Natural killer cell (primary cell): ENCODE results near the gene ATP11C. TPM values are rescaled to one million over a fixed set of nuclear protein-coding genes. Genes with fewer than 3 reads are reported as not detected.

Experiments
- ATAC-seq, 3 donors: fragments of 150-1000 bp in 2 of 3; fragments of 200-7000 bp in 1 of 3; cut with Tn5 transposase; 1 replicate in 1 of 3; 2 replicates in 2 of 3; pipeline ENCODE4 v1.10.0; 2021; ENCODE audit warnings: mild to moderate bottlenecking in 2 of 3, moderate library complexity in 2 of 3
- DNase-seq, 2 donors: peaks; one replicate each; pipeline versions ENCODE4 v3.0.0 to v3.0.0-alpha.2; 2013 to 2021; ENCODE audit warnings: mixed read lengths in 1 of 2
- H3K27ac ChIP-seq: one replicate; pipeline ENCODE4 v1.5.1; 2013; ENCODE audit warnings: mild to moderate bottlenecking, low read length
- H3K27me3 ChIP-seq: one replicate; pipeline ENCODE4 v1.6.1; 2013; ENCODE audit warnings: low read length; ENCODE audit not compliant: control insufficient read depth, insufficient read depth
- H3K36me3 ChIP-seq: one replicate; pipeline ENCODE4 v1.6.1; 2013; ENCODE audit warnings: low read length; ENCODE audit not compliant: control insufficient read depth, insufficient read depth
- H3K4me1 ChIP-seq: one replicate; pipeline ENCODE4 v1.6.1; 2013; ENCODE audit warnings: low read length; ENCODE audit not compliant: control insufficient read depth, insufficient read depth
- H3K4me3 ChIP-seq: one replicate; pipeline ENCODE4 v1.5.1; 2013; ENCODE audit warnings: low read length
- H3K9me3 ChIP-seq: one replicate; pipeline ENCODE4 v1.6.1; 2013; ENCODE audit warnings: low read length; ENCODE audit not compliant: control insufficient read depth, insufficient read depth
- H3K27ac Mint-ChIP-seq, 2 donors: one replicate each; pipeline ENCODE4 v1.8.0; 2022; ENCODE audit warnings: mild to moderate bottlenecking in 2 of 2, mixed read lengths in 2 of 2, moderate library complexity in 1 of 2
- H3K27me3 Mint-ChIP-seq, 2 donors: one replicate each; pipeline ENCODE4 v1.8.0; 2022; ENCODE audit warnings: low read depth in 2 of 2, mixed read lengths in 2 of 2
- H3K36me3 Mint-ChIP-seq: one replicate; pipeline ENCODE4 v1.8.0; 2022; ENCODE audit warnings: mixed read lengths
- H3K4me1 Mint-ChIP-seq, 2 donors: one replicate each; pipeline ENCODE4 v1.8.0; 2022; ENCODE audit warnings: mixed read lengths in 2 of 2
- H3K4me3 Mint-ChIP-seq: one replicate; pipeline ENCODE4 v1.8.0; 2022; ENCODE audit warnings: mild to moderate bottlenecking, moderate library complexity, mixed read lengths
- H3K9me3 Mint-ChIP-seq, 2 donors: one replicate each; pipeline ENCODE4 v1.8.0; 2022; ENCODE audit warnings: mixed read lengths in 2 of 2
- WGBS: methylation state at CpG from one replicate; pipeline ENCODE4 v1.1.7; 2013; ENCODE audit warnings: missing lambda C conversion rate; ENCODE audit not compliant: insufficient coverage; 5-methylcytosine and 5-hydroxymethylcytosine counted together
- intact Hi-C: fragments of 100-400 bp; cut with micrococcal nuclease; formaldehyde crosslinking; loops from one replicate; pipeline ENCODE4 v1.14.2; 2022
- total RNA-seq, 4 donors: library from RNA; stranded (reverse); fragments of 120-200 nt in 1 of 4; gene quantifications; one replicate each; pipeline versions ENCODE4 v1.2.3 to v1.2.4, GENCODE V29; 2013 to 2022
- TF ChIP-seq, protein P1 (sequence below): fragments of 200-600 bp; IDR thresholded peaks from one replicate; pipeline ENCODE4 v1.8.0; 2022; ENCODE audit warnings: antibody characterized with exemption

Gene ATP11C
- total RNA-seq, 3 donors from 2014 or later (not counting 1 experiment from before 2014, with no cell fraction given): 20.0 to 24.3 (median 24.0) TPM

DNA sequence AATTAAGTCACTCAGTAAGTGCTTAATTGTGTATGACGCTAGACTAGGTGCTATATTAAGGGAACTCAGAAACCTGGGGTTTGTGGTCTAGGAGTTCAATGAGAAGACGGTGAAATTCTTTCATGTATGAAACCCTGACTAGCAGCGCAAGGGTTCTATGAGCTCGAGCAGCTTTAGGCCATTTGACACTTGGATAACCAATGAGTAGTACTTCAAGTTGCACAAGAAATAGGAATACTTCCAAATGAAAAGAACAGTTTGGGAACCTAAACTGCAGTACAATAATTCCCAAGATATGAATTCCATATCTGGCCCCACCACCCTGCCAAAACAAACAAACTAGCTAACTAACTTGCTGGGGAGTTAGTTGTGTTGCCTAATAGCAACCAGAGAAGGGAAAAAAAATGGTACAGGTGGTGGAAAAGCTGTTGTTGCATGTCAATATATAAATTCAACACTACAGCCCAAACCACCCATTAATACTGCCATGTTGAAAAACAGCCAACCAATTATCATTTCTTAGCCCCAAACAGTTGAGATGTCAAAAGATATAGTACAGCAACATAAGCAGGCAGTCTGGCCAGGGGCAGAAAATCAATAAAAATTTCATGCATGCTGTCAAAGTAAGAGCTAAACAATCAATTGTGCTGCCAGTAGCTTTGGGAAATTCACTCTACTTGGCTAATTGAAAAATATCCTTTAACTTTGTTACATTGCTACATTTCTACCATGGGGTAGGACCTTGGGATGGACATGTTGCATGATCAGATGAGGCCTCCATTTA lies 170.3 kb downstream of the ATP11C start:
- no peak overlapping the region for H3K27ac Mint-ChIP-seq
- TF ChIP-seq, protein P1, sequence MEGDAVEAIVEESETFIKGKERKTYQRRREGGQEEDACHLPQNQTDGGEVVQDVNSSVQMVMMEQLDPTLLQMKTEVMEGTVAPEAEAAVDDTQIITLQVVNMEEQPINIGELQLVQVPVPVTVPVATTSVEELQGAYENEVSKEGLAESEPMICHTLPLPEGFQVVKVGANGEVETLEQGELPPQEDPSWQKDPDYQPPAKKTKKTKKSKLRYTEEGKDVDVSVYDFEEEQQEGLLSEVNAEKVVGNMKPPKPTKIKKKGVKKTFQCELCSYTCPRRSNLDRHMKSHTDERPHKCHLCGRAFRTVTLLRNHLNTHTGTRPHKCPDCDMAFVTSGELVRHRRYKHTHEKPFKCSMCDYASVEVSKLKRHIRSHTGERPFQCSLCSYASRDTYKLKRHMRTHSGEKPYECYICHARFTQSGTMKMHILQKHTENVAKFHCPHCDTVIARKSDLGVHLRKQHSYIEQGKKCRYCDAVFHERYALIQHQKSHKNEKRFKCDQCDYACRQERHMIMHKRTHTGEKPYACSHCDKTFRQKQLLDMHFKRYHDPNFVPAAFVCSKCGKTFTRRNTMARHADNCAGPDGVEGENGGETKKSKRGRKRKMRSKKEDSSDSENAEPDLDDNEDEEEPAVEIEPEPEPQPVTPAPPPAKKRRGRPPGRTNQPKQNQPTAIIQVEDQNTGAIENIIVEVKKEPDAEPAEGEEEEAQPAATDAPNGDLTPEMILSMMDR: no peak
- ATAC-seq: no peak
- H3K9me3 Mint-ChIP-seq: no peaks in the 10 kb centered on the region
- peaks cover 10% of the 10 kb centered on the region for H3K4me1 ChIP-seq
- peaks cover 4% of the 10 kb centered on the region for H3K36me3 ChIP-seq
- intact Hi-C loops: no loop called here
- H3K4me3 ChIP-seq: no peak overlapping the region
- no peaks in the 10 kb centered on the region for H3K27me3 ChIP-seq
- no peaks in the 10 kb centered on the region for H3K36me3 Mint-ChIP-seq
- H3K27me3 Mint-ChIP-seq: no peaks in the 10 kb centered on the region
- 27% methylated on average over 3 of the region's 4 CpGs for whole genome bisulfite sequencing
- no peak overlapping the region for H3K27ac ChIP-seq
- DNase-seq: no peak
- peaks cover 7 to 11% of the 10 kb centered on the region in 2 donors for H3K4me1 Mint-ChIP-seq
- H3K9me3 ChIP-seq: no peaks in the 10 kb centered on the region
- no peak overlapping the region for H3K4me3 Mint-ChIP-seq

DNA sequence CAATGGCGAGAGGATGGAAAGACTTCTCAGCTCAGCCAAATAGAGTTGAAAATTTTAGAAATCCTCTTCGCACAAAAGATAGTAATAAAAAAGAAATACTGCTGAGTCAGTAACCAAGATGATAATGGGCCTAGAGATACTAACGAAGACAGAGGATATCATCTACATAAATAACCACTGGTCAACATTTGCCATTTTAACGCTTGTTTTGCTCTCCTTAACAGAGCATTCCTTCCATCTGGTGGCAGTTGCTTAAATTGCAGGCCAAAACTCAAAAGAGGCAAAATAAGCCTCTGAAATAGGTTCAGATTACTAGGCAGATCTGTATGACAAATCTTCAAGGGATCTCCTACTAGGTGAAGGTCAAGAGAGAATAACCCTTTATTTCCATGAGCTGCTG lies 173.2 kb downstream of the ATP11C start:
- intact Hi-C loops: loop anchor here (5.0 kb wide), 2 partner anchors 632 to 982 kb away; no protein-coding TSS in a partner anchor
- no peaks in the 10 kb centered on the region for H3K4me1 ChIP-seq
- no peak overlapping the region for H3K27ac ChIP-seq
- no peaks in the 10 kb centered on the region for H3K36me3 ChIP-seq
- Mint-ChIP-seq H3K9me3 (no peaks in the 10 kb centered on the region), H3K27ac (no peak overlapping the region), H3K4me1 (peaks cover 7 to 11% of the 10 kb centered on the region in 2 donors), H3K27me3 (no peaks in the 10 kb centered on the region), H3K4me3 (no peak overlapping the region), H3K36me3 (peaks cover 3% of the 10 kb centered on the region)
- 65% methylated on average over 3 of the region's 4 CpGs for WGBS
- no peaks in the 10 kb centered on the region for H3K27me3 ChIP-seq
- no peak overlapping the region for H3K4me3 ChIP-seq
- TF ChIP-seq, protein P1: peak; percentile 56
- DNase-seq: peak in 1 of 2 donors; percentile 2
- peak in 2 of 3 donors; percentile 55 to 56 for ATAC-seq
- no peaks in the 10 kb centered on the region for H3K9me3 ChIP-seq

DNA sequence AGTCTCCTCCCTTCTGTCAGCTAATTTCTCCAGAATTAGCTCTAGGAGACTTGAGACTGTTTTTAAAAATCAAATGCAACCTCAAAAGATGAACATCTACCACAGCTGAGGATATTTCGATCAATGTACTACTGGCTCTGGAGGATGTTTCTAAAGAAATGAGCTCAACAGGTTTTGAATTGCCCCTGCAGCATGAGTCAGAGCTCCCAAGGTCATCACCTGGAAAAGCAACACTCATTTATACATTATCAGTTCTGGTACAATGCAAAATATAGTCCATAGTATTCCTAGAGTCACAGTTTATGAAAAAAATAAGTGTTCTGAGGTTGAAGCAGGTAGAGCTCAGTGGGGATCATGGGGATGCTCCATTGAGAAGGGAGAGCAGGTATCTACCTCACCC lies 174.0 kb downstream of the ATP11C start:
- DNase-seq (no peak), ATAC-seq (no peak)
- H3K27ac Mint-ChIP-seq: no peak overlapping the region
- TF ChIP-seq, protein P1: no peak
- peaks cover 7 to 11% of the 10 kb centered on the region in 2 donors for H3K4me1 Mint-ChIP-seq
- H3K9me3 Mint-ChIP-seq: peaks cover 0 to under 1% of the 10 kb centered on the region in 2 donors
- Histone ChIP-seq H3K27ac (no peak overlapping the region), H3K9me3 (no peaks in the 10 kb centered on the region), H3K27me3 (no peaks in the 10 kb centered on the region), H3K4me3 (no peak overlapping the region), H3K4me1 (no peaks in the 10 kb centered on the region), H3K36me3 (no peaks in the 10 kb centered on the region)
- 67% methylated on average over 1 of the region's 1 CpG for WGBS
- intact Hi-C loops: loop anchor here (5.0 kb wide), 2 partner anchors 632 to 982 kb away; no protein-coding TSS in a partner anchor
- H3K27me3 Mint-ChIP-seq: no peaks in the 10 kb centered on the region
- no peak overlapping the region for H3K4me3 Mint-ChIP-seq
- H3K36me3 Mint-ChIP-seq: peaks cover 12% of the 10 kb centered on the region
